Osteoblast (primary cell): ENCODE results near the gene PTPRK. TPM values are rescaled to one million over a fixed set of nuclear protein-coding genes. Genes with fewer than 3 reads are reported as not detected.

Experiments used
- DNase-seq: peaks from one replicate; pipeline ENCODE4 v3.0.0; 2011; ENCODE audit warnings: low spot score, mixed read lengths; ENCODE audit not compliant: insufficient read length; ENCODE audit errors: missing footprints
- H2AFZ ChIP-seq: 2 replicates; pipeline ENCODE4 v1.6.0; 2011; ENCODE audit warnings: mild to moderate bottlenecking, low read length
- H3K27ac ChIP-seq: 2 replicates; pipeline ENCODE4 v1.5.1; 2011; ENCODE audit warnings: mild to moderate bottlenecking, low read depth, low read length, moderate library complexity
- H3K27me3 ChIP-seq: 2 replicates; pipeline ENCODE4 v1.6.0; 2012; ENCODE audit warnings: mild to moderate bottlenecking, control low read depth, inconsistent platforms, low read length, moderate library complexity; ENCODE audit not compliant: insufficient read depth
- H3K36me3 ChIP-seq: 2 replicates; pipeline ENCODE4 v1.5.1; 2011; ENCODE audit warnings: mild to moderate bottlenecking, low read length, control low read depth, moderate library complexity; ENCODE audit not compliant: insufficient read depth
- H3K4me1 ChIP-seq: 2 replicates; pipeline ENCODE4 v1.5.1; 2011; ENCODE audit warnings: mild to moderate bottlenecking, low read length, control low read depth, moderate library complexity; ENCODE audit not compliant: insufficient read depth
- H3K4me2 ChIP-seq: 2 replicates; pipeline ENCODE4 v1.6.0; 2011; ENCODE audit warnings: mild to moderate bottlenecking, low read length; ENCODE audit not compliant: insufficient read depth
- H3K4me3 ChIP-seq: fragments of 200-600 bp; sonication (generic); 3 replicates; pipeline ENCODE4 v1.5.1; 2012; ENCODE audit warnings: mild to moderate bottlenecking, low read length, inconsistent platforms; ENCODE audit not compliant: insufficient read depth
- H3K79me2 ChIP-seq: 2 replicates; pipeline ENCODE4 v1.6.0; 2012; ENCODE audit warnings: mild to moderate bottlenecking, low read length, control low read depth, inconsistent platforms; ENCODE audit not compliant: insufficient read depth
- H3K9me3 ChIP-seq: 2 replicates; pipeline ENCODE4 v1.5.1; 2011; ENCODE audit warnings: low read depth, low read length, control low read depth
- H4K20me1 ChIP-seq: 2 replicates; pipeline ENCODE4 v1.6.0; 2012; ENCODE audit warnings: mild to moderate bottlenecking, low read length, control low read depth; ENCODE audit not compliant: insufficient read depth
- total RNA-seq: library from RNA; depleted of rRNA; stranded (reverse); fragments of >200 nt; gene quantifications from 2 replicates; pipeline ENCODE4 v1.2.3, GENCODE V29; 2012
- TF ChIP-seq, protein P1 (sequence below): IDR thresholded peaks from 2 replicates; pipeline ENCODE4 v1.5.1; 2011; ENCODE audit warnings: mild to moderate bottlenecking, low read depth, low read length, moderate library complexity; ENCODE audit errors: extremely low read depth

PTPRK gene
- total RNA-seq, 1 donor = 165 TPM

DNA sequence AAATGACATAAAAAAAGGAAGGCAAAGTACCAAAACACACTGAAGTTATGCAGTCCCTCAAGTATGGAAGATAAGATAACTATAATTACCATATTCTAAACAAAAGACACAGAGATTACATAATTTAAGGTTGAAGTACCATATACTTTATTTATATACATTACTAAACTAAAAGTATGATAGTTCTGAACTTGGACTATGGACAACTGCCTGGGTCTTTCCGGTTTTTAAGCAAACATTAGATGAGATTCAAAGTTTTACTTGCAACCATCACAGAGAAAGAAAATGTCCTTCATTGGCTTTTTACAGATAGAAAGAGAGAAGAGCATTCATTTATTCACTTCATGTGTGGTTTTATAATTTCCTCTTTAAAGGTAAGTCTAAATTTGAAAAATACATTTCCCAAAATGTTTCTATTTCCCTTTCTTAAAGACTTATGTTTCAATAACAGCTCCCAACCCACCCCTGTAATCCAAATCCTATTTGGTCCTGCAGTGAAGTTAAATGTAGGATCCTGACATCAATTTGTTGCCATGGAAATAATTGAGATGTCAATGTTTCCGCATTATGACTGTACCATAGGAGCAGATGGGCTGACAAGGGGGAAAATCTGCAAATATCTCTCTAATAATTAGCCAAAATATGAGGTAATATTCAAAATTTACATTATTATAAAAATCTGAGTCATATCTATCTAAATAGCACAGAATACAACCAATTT is 63.7 kb downstream of the PTPRK start:
- no peak for DNase-seq
- Histone ChIP-seq H3K79me2 (peaks cover 83% of the 10 kb centered on the region), H3K4me2 (no peak overlapping the region), H3K9me3 (no peaks in the 10 kb centered on the region), H2AFZ (no peak overlapping the region), H3K27ac (no peak overlapping the region), H3K4me1 (no peaks in the 10 kb centered on the region), H3K4me3 (no peak overlapping the region), H3K27me3 (no peaks in the 10 kb centered on the region), H3K36me3 (peaks cover 4% of the 10 kb centered on the region), H4K20me1 (peaks cover 34% of the 10 kb centered on the region)
- TF ChIP-seq, protein P1, sequence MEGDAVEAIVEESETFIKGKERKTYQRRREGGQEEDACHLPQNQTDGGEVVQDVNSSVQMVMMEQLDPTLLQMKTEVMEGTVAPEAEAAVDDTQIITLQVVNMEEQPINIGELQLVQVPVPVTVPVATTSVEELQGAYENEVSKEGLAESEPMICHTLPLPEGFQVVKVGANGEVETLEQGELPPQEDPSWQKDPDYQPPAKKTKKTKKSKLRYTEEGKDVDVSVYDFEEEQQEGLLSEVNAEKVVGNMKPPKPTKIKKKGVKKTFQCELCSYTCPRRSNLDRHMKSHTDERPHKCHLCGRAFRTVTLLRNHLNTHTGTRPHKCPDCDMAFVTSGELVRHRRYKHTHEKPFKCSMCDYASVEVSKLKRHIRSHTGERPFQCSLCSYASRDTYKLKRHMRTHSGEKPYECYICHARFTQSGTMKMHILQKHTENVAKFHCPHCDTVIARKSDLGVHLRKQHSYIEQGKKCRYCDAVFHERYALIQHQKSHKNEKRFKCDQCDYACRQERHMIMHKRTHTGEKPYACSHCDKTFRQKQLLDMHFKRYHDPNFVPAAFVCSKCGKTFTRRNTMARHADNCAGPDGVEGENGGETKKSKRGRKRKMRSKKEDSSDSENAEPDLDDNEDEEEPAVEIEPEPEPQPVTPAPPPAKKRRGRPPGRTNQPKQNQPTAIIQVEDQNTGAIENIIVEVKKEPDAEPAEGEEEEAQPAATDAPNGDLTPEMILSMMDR = no peak

DNA sequence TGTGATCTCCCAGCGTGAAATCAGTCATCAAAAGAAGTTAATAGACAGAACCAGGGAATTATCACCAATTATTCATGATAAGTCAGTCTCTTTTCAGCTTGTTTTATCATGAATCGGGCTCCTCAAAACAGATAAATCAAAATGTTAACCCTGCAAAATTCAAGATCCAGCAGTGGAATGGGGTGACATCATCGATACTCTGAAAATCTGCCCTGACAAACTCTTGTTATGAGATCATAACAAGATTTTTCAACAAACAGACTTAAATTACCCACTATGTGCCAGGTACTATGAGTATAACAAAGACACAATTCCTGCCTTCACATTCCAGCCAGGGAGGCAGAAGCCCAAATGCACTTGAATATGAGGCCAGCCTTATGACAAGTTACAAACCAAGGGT is 64.4 kb downstream of the PTPRK start:
- H3K9me3 ChIP-seq = no peaks in the 10 kb centered on the region
- H3K4me3 ChIP-seq = no peak overlapping the region
- no peak overlapping the region for H3K4me2 ChIP-seq
- H4K20me1 ChIP-seq = peaks cover 34% of the 10 kb centered on the region
- H3K36me3 ChIP-seq = peaks cover 4% of the 10 kb centered on the region
- H2AFZ ChIP-seq = no peak overlapping the region
- H3K27ac ChIP-seq = no peak overlapping the region
- TF ChIP-seq, protein P1 = no peak
- no peak for DNase-seq
- peaks cover 85% of the 10 kb centered on the region for H3K79me2 ChIP-seq
- no peaks in the 10 kb centered on the region for H3K4me1 ChIP-seq
- H3K27me3 ChIP-seq = no peaks in the 10 kb centered on the region

DNA sequence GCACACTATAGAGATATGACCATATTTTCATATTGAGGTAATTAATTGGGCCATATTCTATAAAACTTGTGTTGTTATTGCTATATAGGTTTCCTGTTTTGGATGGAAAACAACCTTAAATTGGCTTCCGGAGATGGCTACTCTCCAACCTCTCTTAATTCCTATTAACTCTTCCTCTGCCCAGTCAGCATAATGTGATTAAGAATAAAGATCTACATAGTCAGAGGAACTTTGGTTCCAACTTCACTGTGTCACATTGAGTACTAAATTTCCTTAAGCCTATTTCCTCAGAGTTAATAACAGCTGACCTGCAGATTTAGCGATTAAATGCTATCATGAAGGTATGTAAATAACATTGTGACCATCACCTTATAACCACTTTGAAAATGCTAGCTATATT is 67.7 kb downstream of the PTPRK start:
- TF ChIP-seq, protein P1 = no peak
- no peaks in the 10 kb centered on the region for H3K4me1 ChIP-seq
- H3K27ac ChIP-seq = no peak overlapping the region
- H3K4me3 ChIP-seq = no peak overlapping the region
- no peaks in the 10 kb centered on the region for H3K9me3 ChIP-seq
- H2AFZ ChIP-seq = no peak overlapping the region
- peaks cover 80% of the 10 kb centered on the region for H3K79me2 ChIP-seq
- DNase-seq = no peak
- H3K4me2 ChIP-seq = no peak overlapping the region
- peaks cover 26% of the 10 kb centered on the region for H4K20me1 ChIP-seq
- H3K27me3 ChIP-seq = no peaks in the 10 kb centered on the region
- H3K36me3 ChIP-seq = no peaks in the 10 kb centered on the region

DNA sequence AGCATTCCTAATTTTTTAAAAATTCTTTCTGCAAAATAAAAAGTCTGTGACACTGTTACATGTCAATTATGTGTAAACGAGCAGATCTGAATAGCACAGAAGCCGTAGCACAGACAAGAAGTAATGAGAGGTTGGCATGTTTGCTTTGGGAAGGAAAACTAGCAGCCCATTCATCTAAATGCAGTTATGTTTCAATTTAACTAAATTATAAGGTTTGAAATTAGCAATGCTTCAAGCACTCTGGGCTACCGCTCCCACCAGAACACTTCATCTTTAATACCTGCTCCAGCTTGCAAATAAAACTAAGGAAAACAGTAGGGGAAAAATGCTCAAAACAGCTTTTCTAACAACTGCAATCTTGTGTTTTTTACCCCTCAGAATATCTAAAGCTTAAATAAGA is 73.9 kb downstream of the PTPRK start:
- H2AFZ ChIP-seq = no peak overlapping the region
- H3K4me1 ChIP-seq = no peaks in the 10 kb centered on the region
- no peaks in the 10 kb centered on the region for H3K36me3 ChIP-seq
- no peak overlapping the region for H3K4me3 ChIP-seq
- TF ChIP-seq, protein P1 = no peak
- H3K9me3 ChIP-seq = no peaks in the 10 kb centered on the region
- no peak for DNase-seq
- H3K27ac ChIP-seq = no peak overlapping the region
- peaks cover 65% of the 10 kb centered on the region for H3K79me2 ChIP-seq
- no peaks in the 10 kb centered on the region for H4K20me1 ChIP-seq
- no peak overlapping the region for H3K4me2 ChIP-seq
- no peaks in the 10 kb centered on the region for H3K27me3 ChIP-seq
